K562 (cell line): ENCODE data around the gene NRCAM. TPM values are rescaled to one million over a fixed set of nuclear protein-coding genes. Genes with fewer than 3 reads are reported as not detected.

Source experiments
- ATAC-seq: fragments of 200-7000 bp; cut with Tn5 transposase; 3 replicates; pipeline ENCODE4 v1.9.1; 2020; ENCODE audit warnings: moderate library complexity
- BruUV-seq: library from RNA; stranded (reverse); fragments of 400-500 nt; replicated peaks from 2 replicates; lab custom pipeline; 2021; lab: Mats Ljungman, UMichigan
- CTCF ChIA-PET: fragments of 300-600 bp; formaldehyde crosslinking; extraction: SDS; loops from one replicate; lab custom pipeline; 2021; ENCODE audit warnings: low intra/inter-chr PET ratio; lab: Yijun Ruan, JAX
- POLR2A ChIA-PET: fragments of 300-600, 350-650 bp; sonication (Branson Sonifier 250); formaldehyde crosslinking; extraction: SDS; loops from one replicate; lab custom pipeline; 2021; ENCODE audit warnings: antibody characterized with exemption, inconsistent platforms; lab: Yijun Ruan, JAX
- DNase-seq, 4 experiments: peaks; one replicate each; pipeline versions ENCODE4 v3.0.0 to v3.0.0-alpha.2; 2011 to 2018; ENCODE audit warnings: low spot score in 3 of 4, mixed read lengths in 3 of 4; ENCODE audit errors: extremely low read depth in 1 of 4
- FAIRE-seq: peaks from 2 replicates; lab custom pipeline; 2011; peaks lifted over from hg19 to GRCh38; lab: Jason Lieb, UNC
- H2AFZ ChIP-seq: 2 replicates; pipeline ENCODE4 v1.6.0; 2011; ENCODE audit warnings: low read depth, low read length, control low read depth, inconsistent platforms
- H3K27ac ChIP-seq: fragments of 200-600 bp; 3 replicates; pipeline ENCODE4 v1.8.0; 2011; ENCODE audit warnings: low read depth, mild to moderate bottlenecking, control low read depth, inconsistent platforms, low read length, moderate library complexity, mixed read lengths; ENCODE audit errors: extremely low read depth
- H3K27me3 ChIP-seq, 2 experiments: fragments of 300-600 bp in 1 of 2; 2 replicates in 1 of 2; 3 replicates in 1 of 2; pipeline versions ENCODE4 v1.6.0 to v1.8.0; 2011; ENCODE audit warnings: inconsistent platforms in 2 of 2, low read length in 2 of 2, mild to moderate bottlenecking in 1 of 2, mixed read lengths in 1 of 2, moderate library complexity in 1 of 2; ENCODE audit not compliant: control insufficient read depth in 2 of 2, insufficient read depth in 2 of 2
- H3K36me3 ChIP-seq: fragments of 300-600 bp; 3 replicates; pipeline ENCODE4 v1.8.0; 2011; ENCODE audit warnings: mild to moderate bottlenecking, low read length, inconsistent platforms; ENCODE audit not compliant: control insufficient read depth, insufficient read depth
- H3K4me1 ChIP-seq, 2 experiments: fragments of 200-600 bp in 1 of 2; replicated peaks in 1 of 2; 2 replicates in 1 of 2; 3 replicates in 1 of 2; pipeline versions ENCODE4 v1.5.1 to v1.8.0; 2011; ENCODE audit warnings: inconsistent platforms in 2 of 2, low read length in 2 of 2, mild to moderate bottlenecking in 1 of 2, mixed read lengths in 1 of 2, moderate library complexity in 1 of 2; ENCODE audit not compliant: control insufficient read depth in 2 of 2, insufficient read depth in 2 of 2
- H3K4me2 ChIP-seq: 2 replicates; pipeline ENCODE4 v1.6.1; 2011; ENCODE audit warnings: low read length, control low read depth, inconsistent platforms, mixed read lengths; ENCODE audit not compliant: insufficient read depth
- H3K4me3 ChIP-seq: fragments of 200-600 bp; sonication (generic), shearing (Covaris generic); 2 replicates; pipeline ENCODE4 v1.5.1; 2016; ENCODE audit warnings: control low read depth, inconsistent platforms
- H3K79me2 ChIP-seq: fragments of 200-600 bp; 3 replicates; pipeline ENCODE4 v1.8.0; 2011; ENCODE audit warnings: low read length, inconsistent platforms; ENCODE audit not compliant: control insufficient read depth, insufficient read depth
- H3K9ac ChIP-seq, 2 experiments: 2 replicates each; pipeline versions ENCODE4 v1.6.0 to v1.6.1; 2011; ENCODE audit warnings: low read depth in 2 of 2, low read length in 2 of 2, control low read depth in 1 of 2, inconsistent platforms in 1 of 2, mild to moderate bottlenecking in 1 of 2, mixed read lengths in 1 of 2; ENCODE audit not compliant: insufficient read depth in 1 of 2
- H3K9me1 ChIP-seq: one replicate; pipeline ENCODE4 v1.6.0; 2011; ENCODE audit warnings: inconsistent platforms, mild to moderate bottlenecking, low read length, moderate library complexity; ENCODE audit not compliant: control insufficient read depth, insufficient read depth
- H3K9me3 ChIP-seq: replicated peaks from 2 replicates; pipeline ENCODE4 v1.5.1; 2011; ENCODE audit warnings: low read depth, low read length, inconsistent platforms; ENCODE audit not compliant: control insufficient read depth, insufficient read depth
- H4K20me1 ChIP-seq: replicated peaks from 2 replicates; pipeline ENCODE4 v1.6.1; 2011; ENCODE audit warnings: low read length, inconsistent platforms, mixed read lengths; ENCODE audit not compliant: control insufficient read depth, insufficient read depth
- AFF1 ChIP-seq, 2 experiments: fragments of 450-650 bp; IDR thresholded peaks; 2 replicates each; pipeline ENCODE4 v1.6.1; 2018; ENCODE audit warnings: mild to moderate bottlenecking in 2 of 2, low read depth in 1 of 2; ENCODE audit not compliant: partially characterized antibody in 2 of 2
- ASH1L ChIP-seq: fragments of 450-650 bp; IDR thresholded peaks from 2 replicates; pipeline ENCODE4 v1.6.1; 2018; ENCODE audit warnings: borderline replicate concordance, mild to moderate bottlenecking, low read depth; ENCODE audit not compliant: partially characterized antibody
- FOXJ2 ChIP-seq: fragments of 200-800 bp; sonication (Bioruptor generic); IDR thresholded peaks from 2 replicates; pipeline ENCODE4 v1.6.1; 2016; ENCODE audit warnings: missing genetic modification characterization, missing compliant biosample characterization
- HDAC6 ChIP-seq: IDR thresholded peaks from 2 replicates; pipeline ENCODE4 v1.6.1; 2012; ENCODE audit warnings: low read depth, mild to moderate bottlenecking, control low read depth, inconsistent platforms, low read length, moderate library complexity
- MCM2 ChIP-seq: fragments of 450-650 bp; IDR thresholded peaks from 2 replicates; pipeline ENCODE4 v1.6.1; 2017; ENCODE audit warnings: low read depth, mild to moderate bottlenecking
- PRMT5 ChIP-seq: sonication (generic); formaldehyde crosslinking; IDR thresholded peaks from 2 replicates; pipeline ENCODE4 v1.5.0; 2020; ENCODE audit warnings: missing genetic modification reagents
- RHOXF2B ChIP-seq: fragments of 250-450 bp; sonication (Bioruptor Pico); conservative IDR thresholded peaks from 2 replicates; pipeline ENCODE4 v1.5.1; 2021
- ZBTB40 ChIP-seq, 2 experiments: fragments of 450-650 bp in 1 of 2; sonication (generic) in 1 of 2; formaldehyde crosslinking in 1 of 2; IDR thresholded peaks; 2 replicates each; pipeline versions ENCODE4 v1.7.1 to v1.9.0; 2016 to 2022; ENCODE audit warnings: inconsistent platforms in 1 of 2, mild to moderate bottlenecking in 1 of 2, missing genetic modification reagents in 1 of 2
- WGBS: fragments of 100-300 bp; shearing (Covaris generic); methylation state at CpG from one replicate; pipeline ENCODE4 v1.1.6; 2016; ENCODE audit warnings: low coverage, mixed read lengths; ENCODE audit not compliant: insufficient coverage; ENCODE audit errors: missing lambda C conversion rate; 5-methylcytosine and 5-hydroxymethylcytosine counted together
- in situ Hi-C: fragments of 300-500 bp; cut with MboI; formaldehyde crosslinking; loops from 4 replicates; pipeline ENCODE4 v1.15.0; 2018; ENCODE audit warnings: inconsistent platforms, mixed read lengths
- intact Hi-C: fragments of 100-400 bp; cut with micrococcal nuclease; formaldehyde crosslinking; loops from 2 replicates; pipeline ENCODE4 v1.14.2; 2022
- polyA plus RNA-seq, 8 experiments: library from polyadenylated mRNA; depleted of rRNA in 4 of 8; stranded (reverse) in 5 of 8; unstranded in 3 of 8; fragments of >200 nt; fragmentation: Nextera tagmentation in 2 of 8; fragmentation: Illumina TruSeq in 1 of 8; extraction: Ambion mirVana in 2 of 8; extraction: Trizol in 1 of 8; gene quantifications; 2 replicates each; pipeline versions ENCODE4 v1.2.1 to v1.2.3, GENCODE V29; 2011 to 2014; ENCODE audit warnings: inconsistent platforms in 1 of 8, missing spikeins in 1 of 8
- total RNA-seq, 7 experiments: library from RNA; depleted of rRNA in 6 of 7; stranded (reverse); fragments of >200 nt in 6 of 7; fragmentation: Illumina TruSeq in 2 of 7; extraction: Trizol in 2 of 7; gene quantifications; 2 replicates each; pipeline versions ENCODE4 v1.2.1 to v1.2.3, GENCODE V29; 2011 to 2021; ENCODE audit warnings: low replicate concordance in 1 of 7

NRCAM gene
- total and polyA plus RNA-seq, 9 of the 15 experiments (the other 6 are each of a cell fraction or from before 2014, with no cell fraction given), result 0.03 to 0.54 (median 0.12) TPM; not detected in 1

- intact Hi-C loops, result loop anchor here (5.0 to 10.0 kb wide), 5 partner anchors 198 to 943 kb away; partner anchors contain the start of genes CBLL1 and DLD
- no peak overlapping the region for H2AFZ ChIP-seq
- FAIRE-seq, result no peak
- ChIA-PET POLR2A (interaction anchor here (0.6 to 1.8 kb wide), 3 partner anchors 9 to 31 kb away, joined by 3 to 4 read pairs (median 4); partner anchors contain the start of gene LAMB4), CTCF (interaction anchor here (1.7 to 2.9 kb wide), 3 partner anchors 31 to 682 kb away, joined by 4 to 23 read pairs (median 9); no protein-coding TSS in a partner anchor)
- ATAC-seq, result no peak
- DNase-seq, result no peak
- H3K27me3 ChIP-seq, result peaks cover 0 to 2% of the 10 kb centered on the region in 2 experiments; a peak in 1 of 5 replicates
- in situ Hi-C loops, result loop anchor here (5.0 to 25.0 kb wide), 3 partner anchors 33 to 933 kb away; partner anchors contain the start of gene CBLL1
- no peak overlapping the region for H3K4me3 ChIP-seq
- H3K4me1 ChIP-seq, result 0 out of 5 replicates have a peak, but pooled peaks cover 0 to 3% of the 10 kb centered on the region in 2 experiments
- no TSS peak for BruUV-seq
- no peaks in the 10 kb centered on the region for H4K20me1 ChIP-seq
- no peak overlapping the region for H3K9ac ChIP-seq
- H3K79me2 ChIP-seq, result no peaks in the 10 kb centered on the region
- H3K27ac ChIP-seq, result no peak overlapping the region
- no peak overlapping the region for H3K4me2 ChIP-seq
- WGBS, result 3% methylated on average over 3 of the region's 3 CpGs
- H3K9me1 ChIP-seq, result no peaks in the 10 kb centered on the region
- H3K36me3 ChIP-seq, result no peaks in the 10 kb centered on the region
- H3K9me3 ChIP-seq, result no peaks in the 10 kb centered on the region
- no peak for TF ChIP-seq MCM2
- TF ChIP-seq AFF1 (IDR thresholded peaks at IDR 0.05; ENCODE audit: low read depth in 1 of 2, partially characterized antibody in 2 of 2), result no peak
- TF ChIP-seq FOXJ2 (tag), result no peak
- TF ChIP-seq HDAC6, result no peak
- TF ChIP-seq PRMT5 (CRISPR knock-in tag), result no peak
- no peak for TF ChIP-seq ZBTB40 (IDR thresholded peaks at IDR 0.05)
- no peak for TF ChIP-seq ZBTB40 (CRISPR knock-in tag; IDR thresholded peaks at IDR 0.05)
- TF ChIP-seq ASH1L, result no peak
- TF ChIP-seq RHOXF2B (CRISPR knock-in tag), result no peak
Observed at GRCh38 chr7:108144931-108145330, 311.3 kb downstream of the NRCAM start.
